Measurements from ENCODE around the gene TCTN1. TPM values are rescaled to one million over a fixed set of nuclear protein-coding genes. Genes with fewer than 3 reads are reported as not detected.
A peak's percentile ranks its signal among the peaks of the same experiment; 100 is the strongest.

TCTN1 gene
- total RNA-seq, 1 experiment from 2014 or later: 11.1 TPM

DNA sequence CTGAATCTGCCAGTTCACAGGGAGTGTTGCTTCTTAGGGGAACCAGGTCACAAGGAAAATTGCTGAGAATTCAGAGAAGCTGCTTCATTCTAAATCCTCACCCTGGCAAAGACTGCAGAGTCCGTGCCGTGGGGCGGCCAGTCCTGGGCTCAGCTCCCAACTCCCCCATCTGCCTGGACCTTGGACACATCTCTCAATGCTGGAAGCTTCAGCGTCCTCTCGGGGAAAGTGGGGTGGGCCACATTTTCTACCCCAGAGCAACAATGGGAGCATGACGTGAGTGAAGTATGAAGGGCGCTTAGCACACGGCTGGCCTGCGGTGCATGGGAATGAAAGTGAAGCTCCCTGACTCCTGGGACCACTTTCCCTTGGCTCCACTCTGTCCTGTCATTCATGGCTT, 43.8 kb downstream of the TCTN1 start:
- peak overlapping the region in 1 of 3 experiments; percentile 75; a peak in 3 of 7 replicates for H3K27ac Mint-ChIP-seq
- H3K4me1 Mint-ChIP-seq: peaks cover 16 to 24% of the 10 kb centered on the region in 2 experiments
- H3K27me3 ChIP-seq (ENCODE audit: insufficient read depth, low read length): no peaks in the 10 kb centered on the region

More for the DNA sequence above, 43.8 kb downstream of the TCTN1 start:
- no peak overlapping the region for H4K5ac ChIP-seq (ENCODE audit: insufficient read length, low read depth, low read length)
- H2AFZ ChIP-seq (ENCODE audit: low read length): no peak overlapping the region
- H3K23ac ChIP-seq (ENCODE audit: insufficient read length, low read depth, low read length): no peak overlapping the region
- Mint-ChIP-seq H3K36me3 (ENCODE audit: insufficient read depth in 1 of 3, low read depth in 3 of 3) (peaks cover 0 to 14% (median 0%) of the 10 kb centered on the region in 3 experiments; a peak in 2 of 7 replicates), H3K27me3 (ENCODE audit: low read depth) (peaks cover 1% of the 10 kb centered on the region), H3K9me3 (no peaks in the 10 kb centered on the region), H3K4me3 (no peak overlapping the region)
- no peaks in the 10 kb centered on the region for H3K79me2 ChIP-seq (ENCODE audit: insufficient read depth, low read length)
- no peak overlapping the region for H3K9ac ChIP-seq (ENCODE audit: extremely low read depth, insufficient read length, low read length)
- no peaks in the 10 kb centered on the region for H3K9me3 ChIP-seq (ENCODE audit: control insufficient read depth, low read depth, low read length)
- no peak for DNase-seq
- no CpG with 5 or more reads among the region's 9 CpGs for WGBS (ENCODE audit: extremely low coverage, insufficient read length, low lambda C conversion rate)
- no peak overlapping the region for H2AK5ac ChIP-seq (ENCODE audit: insufficient read length, low read length)
- H3K79me1 ChIP-seq (ENCODE audit: insufficient read depth, low read depth, low read length, poor library complexity, severe bottlenecking): no peaks in the 10 kb centered on the region
- no peak overlapping the region for H3K4me2 ChIP-seq (ENCODE audit: insufficient read depth, insufficient read length, low read length)
- no peak overlapping the region for H3K18ac ChIP-seq (ENCODE audit: insufficient read length, low read depth, low read length)
- no peak overlapping the region for H3K27ac ChIP-seq (ENCODE audit: insufficient read length, low read depth, low read length)
- no peak overlapping the region for H2BK120ac ChIP-seq (ENCODE audit: low read depth, low read length, poor library complexity, severe bottlenecking)
- H3K23me2 ChIP-seq (ENCODE audit: insufficient read length, low read depth, low read length, poor library complexity, severe bottlenecking): no peaks in the 10 kb centered on the region
- H4K8ac ChIP-seq (replicated peaks; ENCODE audit: insufficient read length, low read depth, low read length): no peak overlapping the region
- H2BK15ac ChIP-seq (ENCODE audit: low read depth, low read length): no peak overlapping the region
- TF ChIP-seq, protein P1, sequence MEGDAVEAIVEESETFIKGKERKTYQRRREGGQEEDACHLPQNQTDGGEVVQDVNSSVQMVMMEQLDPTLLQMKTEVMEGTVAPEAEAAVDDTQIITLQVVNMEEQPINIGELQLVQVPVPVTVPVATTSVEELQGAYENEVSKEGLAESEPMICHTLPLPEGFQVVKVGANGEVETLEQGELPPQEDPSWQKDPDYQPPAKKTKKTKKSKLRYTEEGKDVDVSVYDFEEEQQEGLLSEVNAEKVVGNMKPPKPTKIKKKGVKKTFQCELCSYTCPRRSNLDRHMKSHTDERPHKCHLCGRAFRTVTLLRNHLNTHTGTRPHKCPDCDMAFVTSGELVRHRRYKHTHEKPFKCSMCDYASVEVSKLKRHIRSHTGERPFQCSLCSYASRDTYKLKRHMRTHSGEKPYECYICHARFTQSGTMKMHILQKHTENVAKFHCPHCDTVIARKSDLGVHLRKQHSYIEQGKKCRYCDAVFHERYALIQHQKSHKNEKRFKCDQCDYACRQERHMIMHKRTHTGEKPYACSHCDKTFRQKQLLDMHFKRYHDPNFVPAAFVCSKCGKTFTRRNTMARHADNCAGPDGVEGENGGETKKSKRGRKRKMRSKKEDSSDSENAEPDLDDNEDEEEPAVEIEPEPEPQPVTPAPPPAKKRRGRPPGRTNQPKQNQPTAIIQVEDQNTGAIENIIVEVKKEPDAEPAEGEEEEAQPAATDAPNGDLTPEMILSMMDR (conservative IDR thresholded peaks at IDR 0.05): no peak
- H3K56ac ChIP-seq (ENCODE audit: insufficient read length, low read depth, low read length): no peak overlapping the region
- peaks cover 5% of the 10 kb centered on the region; the same call in 1 of the 2 replicates for H3K4me1 ChIP-seq (ENCODE audit: insufficient read depth, low read length)
- H3T11ph ChIP-seq (ENCODE audit: low read length): no peak overlapping the region
- H3K4ac ChIP-seq (ENCODE audit: low read depth, low read length): no peak overlapping the region
- no peak overlapping the region for H2BK12ac ChIP-seq (ENCODE audit: insufficient read length, low read depth, low read length)
- no peak overlapping the region for H2BK20ac ChIP-seq (ENCODE audit: low read depth, low read length, poor library complexity, severe bottlenecking)
- H4K91ac ChIP-seq (ENCODE audit: insufficient read length, low read depth, low read length): no peak overlapping the region
- no peak overlapping the region for H3K14ac ChIP-seq (ENCODE audit: insufficient read depth, low read length)
- no peaks in the 10 kb centered on the region for H4K20me1 ChIP-seq (ENCODE audit: control insufficient read depth, insufficient read depth, insufficient read length)
- no peak overlapping the region for H2BK5ac ChIP-seq (ENCODE audit: insufficient read length, low read length)

Data from H9 (cell line).